Liver (tissue), 9 donors: ENCODE data around the gene HAGH. TPM values are rescaled to one million over a fixed set of nuclear protein-coding genes. Genes with fewer than 3 reads are reported as not detected.

Source experiments
- DNase-seq: peaks from one replicate; pipeline ENCODE4 v3.0.0-alpha.2; 2017; ENCODE audit warnings: low spot score
- H3K27ac ChIP-seq, 2 donors: one replicate each; pipeline ENCODE4 v1.7.0; 2013; ENCODE audit warnings: inconsistent platforms in 2 of 2, low read length in 2 of 2, control low read depth in 1 of 2, low read depth in 1 of 2, mild to moderate bottlenecking in 1 of 2
- H3K27me3 ChIP-seq, 4 donors: one replicate each; pipeline versions ENCODE4 v1.6.1 to v1.7.0; 2013; ENCODE audit warnings: low read length in 3 of 4, inconsistent platforms in 1 of 4, mild to moderate bottlenecking in 1 of 4, moderate library complexity in 1 of 4; ENCODE audit not compliant: control insufficient read depth in 4 of 4, insufficient read depth in 4 of 4
- H3K36me3 ChIP-seq, 4 donors: one replicate each; pipeline versions ENCODE4 v1.6.1 to v1.7.0; 2013; ENCODE audit warnings: low read length in 3 of 4, mild to moderate bottlenecking in 3 of 4, low read depth in 1 of 4, moderate library complexity in 1 of 4; ENCODE audit not compliant: control insufficient read depth in 4 of 4, insufficient read depth in 3 of 4
- H3K4me1 ChIP-seq, 4 donors: one replicate each; pipeline versions ENCODE4 v1.6.1 to v1.7.0; 2013; ENCODE audit warnings: low read length in 3 of 4, mild to moderate bottlenecking in 3 of 4, moderate library complexity in 1 of 4; ENCODE audit not compliant: control insufficient read depth in 4 of 4, insufficient read depth in 4 of 4
- H3K4me3 ChIP-seq, 3 donors: one replicate each; pipeline versions ENCODE4 v1.6.1 to v1.7.0; 2013; ENCODE audit warnings: low read length in 3 of 3, control low read depth in 1 of 3, low read depth in 1 of 3, mild to moderate bottlenecking in 1 of 3
- H3K9ac ChIP-seq, 2 donors: one replicate each; pipeline ENCODE4 v1.7.0; 2013; ENCODE audit warnings: low read length in 2 of 2, mild to moderate bottlenecking in 2 of 2, moderate library complexity in 2 of 2, control low read depth in 1 of 2, low read depth in 1 of 2
- H3K9me3 ChIP-seq, 4 donors: one replicate each; pipeline versions ENCODE4 v1.6.1 to v1.7.0; 2013; ENCODE audit warnings: low read length in 3 of 4; ENCODE audit not compliant: control insufficient read depth in 4 of 4
- EGR1 ChIP-seq, 2 donors: IDR thresholded peaks; 2 replicates each; pipeline ENCODE4 v1.6.1; 2016 to 2018; ENCODE audit warnings: antibody characterized with exemption in 2 of 2, low read depth in 2 of 2
- FOXA1 ChIP-seq: IDR thresholded peaks from 2 replicates; pipeline ENCODE4 v1.6.1; 2016; ENCODE audit warnings: antibody characterized with exemption
- FOXA2 ChIP-seq: IDR thresholded peaks from 2 replicates; pipeline ENCODE4 v1.6.1; 2016; ENCODE audit warnings: antibody characterized with exemption
- GABPA ChIP-seq, 2 donors: IDR thresholded peaks in 1 of 2; conservative IDR thresholded peaks in 1 of 2; 2 replicates each; pipeline ENCODE4 v1.6.1; 2016; ENCODE audit warnings: antibody characterized with exemption in 2 of 2, mild to moderate bottlenecking in 1 of 2, moderate library complexity in 1 of 2
- HNF4A ChIP-seq, 2 donors: conservative IDR thresholded peaks; 2 replicates each; pipeline ENCODE4 v1.6.1; 2016; ENCODE audit warnings: antibody characterized with exemption in 2 of 2, mild to moderate bottlenecking in 2 of 2
- HNF4G ChIP-seq: IDR thresholded peaks from 2 replicates; pipeline ENCODE4 v1.6.1; 2016; ENCODE audit warnings: antibody characterized with exemption
- JUND ChIP-seq, 2 donors: IDR thresholded peaks; 2 replicates each; pipeline ENCODE4 v1.6.1; 2016; ENCODE audit warnings: antibody characterized with exemption in 2 of 2
- MAX ChIP-seq: IDR thresholded peaks from 2 replicates; pipeline ENCODE4 v1.6.1; 2016; ENCODE audit warnings: antibody characterized with exemption
- NR2F2 ChIP-seq: IDR thresholded peaks from 2 replicates; pipeline ENCODE4 v1.6.1; 2016; ENCODE audit warnings: antibody characterized with exemption
- RAD21 ChIP-seq, 2 donors: IDR thresholded peaks; 2 replicates each; pipeline ENCODE4 v1.6.1; 2016; ENCODE audit warnings: antibody characterized with exemption in 2 of 2, mild to moderate bottlenecking in 2 of 2
- REST ChIP-seq: IDR thresholded peaks from 2 replicates; pipeline ENCODE4 v1.6.1; 2016; ENCODE audit warnings: antibody characterized with exemption, mild to moderate bottlenecking
- RXRA ChIP-seq, 2 donors: IDR thresholded peaks; 2 replicates each; pipeline ENCODE4 v1.6.1; 2017 to 2018; ENCODE audit warnings: antibody characterized with exemption in 2 of 2, mild to moderate bottlenecking in 1 of 2
- SP1 ChIP-seq: IDR thresholded peaks from 2 replicates; pipeline ENCODE4 v1.6.1; 2018; ENCODE audit warnings: antibody characterized with exemption, mild to moderate bottlenecking
- TAF1 ChIP-seq: conservative IDR thresholded peaks from 2 replicates; pipeline ENCODE4 v1.6.1; 2016; ENCODE audit warnings: antibody characterized with exemption, mild to moderate bottlenecking
- YY1 ChIP-seq: IDR thresholded peaks from 2 replicates; pipeline ENCODE4 v1.6.1; 2016; ENCODE audit warnings: antibody characterized with exemption, mild to moderate bottlenecking
- WGBS: extraction: QIAGEN DNeasy Blood & Tissue Kit; methylation state at CpG from one replicate; pipeline ENCODE4 v1.1.7; 2013; 5-methylcytosine and 5-hydroxymethylcytosine counted together
- polyA plus RNA-seq, 2 donors: library from polyadenylated mRNA; stranded (reverse) in 1 of 2; unstranded in 1 of 2; fragments of 200-250 nt in 1 of 2; fragments of >200 nt in 1 of 2; fragmentation: Nextera tagmentation in 1 of 2; extraction: Ambion mirVana in 1 of 2; gene quantifications; one replicate each; pipeline versions ENCODE4 v1.2.1 to v1.2.3, GENCODE V29; 2013 to 2015
- total RNA-seq, 2 donors: library from RNA; depleted of rRNA; stranded (reverse); fragments of >200 nt; gene quantifications; one replicate each; pipeline ENCODE4 v1.2.3, GENCODE V29; 2014
- TF ChIP-seq, protein P1 (sequence below): IDR thresholded peaks from 2 replicates; pipeline ENCODE4 v1.6.1; 2016; ENCODE audit warnings: antibody characterized with exemption
- TF ChIP-seq, protein P2 (sequence below): IDR thresholded peaks from 2 replicates; pipeline ENCODE4 v1.6.1; 2016; ENCODE audit warnings: antibody characterized with exemption
- TF ChIP-seq, protein P3 (sequence below): fragments of 150-350 bp; IDR thresholded peaks from 2 replicates; pipeline ENCODE4 v1.5.1; 2017; ENCODE audit warnings: improper control_type of control experiment, low read depth, low read length; ENCODE audit not compliant: missing input control
- donor health status: healthy.
- donor health status: healthy.
- donor health status: healthy.
- donor health status: healthy.
- donor health status: healthy.

The HAGH gene
- total and polyA plus RNA-seq, 4 donors = 169 to 252 (median 204) TPM

- Histone ChIP-seq H3K27me3 (no peaks in the 10 kb centered on the region), H3K4me1 (peaks cover 7 to 45% (median 39%) of the 10 kb centered on the region in 4 donors), H3K4me3 (no peak overlapping the region), H3K36me3 (peaks cover 0 to under 1% (median 0%) of the 10 kb centered on the region in 4 donors), H3K27ac (no peak overlapping the region), H3K9ac (no peak overlapping the region), H3K9me3 (no peaks in the 10 kb centered on the region)
- no peak for TF ChIP-seq REST
- no peak for TF ChIP-seq RXRA (IDR thresholded peaks at IDR 0.05)
- TF ChIP-seq TAF1 = no peak
- TF ChIP-seq, protein P1, sequence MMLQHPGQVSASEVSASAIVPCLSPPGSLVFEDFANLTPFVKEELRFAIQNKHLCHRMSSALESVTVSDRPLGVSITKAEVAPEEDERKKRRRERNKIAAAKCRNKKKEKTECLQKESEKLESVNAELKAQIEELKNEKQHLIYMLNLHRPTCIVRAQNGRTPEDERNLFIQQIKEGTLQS = no peak
- TF ChIP-seq, protein P2, sequence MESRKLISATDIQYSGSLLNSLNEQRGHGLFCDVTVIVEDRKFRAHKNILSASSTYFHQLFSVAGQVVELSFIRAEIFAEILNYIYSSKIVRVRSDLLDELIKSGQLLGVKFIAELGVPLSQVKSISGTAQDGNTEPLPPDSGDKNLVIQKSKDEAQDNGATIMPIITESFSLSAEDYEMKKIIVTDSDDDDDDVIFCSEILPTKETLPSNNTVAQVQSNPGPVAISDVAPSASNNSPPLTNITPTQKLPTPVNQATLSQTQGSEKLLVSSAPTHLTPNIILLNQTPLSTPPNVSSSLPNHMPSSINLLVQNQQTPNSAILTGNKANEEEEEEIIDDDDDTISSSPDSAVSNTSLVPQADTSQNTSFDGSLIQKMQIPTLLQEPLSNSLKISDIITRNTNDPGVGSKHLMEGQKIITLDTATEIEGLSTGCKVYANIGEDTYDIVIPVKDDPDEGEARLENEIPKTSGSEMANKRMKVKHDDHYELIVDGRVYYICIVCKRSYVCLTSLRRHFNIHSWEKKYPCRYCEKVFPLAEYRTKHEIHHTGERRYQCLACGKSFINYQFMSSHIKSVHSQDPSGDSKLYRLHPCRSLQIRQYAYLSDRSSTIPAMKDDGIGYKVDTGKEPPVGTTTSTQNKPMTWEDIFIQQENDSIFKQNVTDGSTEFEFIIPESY = no peak
- TF ChIP-seq MAX = no peak
- no peak for TF ChIP-seq SP1
- no peak for TF ChIP-seq FOXA2
- TF ChIP-seq, protein P3, sequence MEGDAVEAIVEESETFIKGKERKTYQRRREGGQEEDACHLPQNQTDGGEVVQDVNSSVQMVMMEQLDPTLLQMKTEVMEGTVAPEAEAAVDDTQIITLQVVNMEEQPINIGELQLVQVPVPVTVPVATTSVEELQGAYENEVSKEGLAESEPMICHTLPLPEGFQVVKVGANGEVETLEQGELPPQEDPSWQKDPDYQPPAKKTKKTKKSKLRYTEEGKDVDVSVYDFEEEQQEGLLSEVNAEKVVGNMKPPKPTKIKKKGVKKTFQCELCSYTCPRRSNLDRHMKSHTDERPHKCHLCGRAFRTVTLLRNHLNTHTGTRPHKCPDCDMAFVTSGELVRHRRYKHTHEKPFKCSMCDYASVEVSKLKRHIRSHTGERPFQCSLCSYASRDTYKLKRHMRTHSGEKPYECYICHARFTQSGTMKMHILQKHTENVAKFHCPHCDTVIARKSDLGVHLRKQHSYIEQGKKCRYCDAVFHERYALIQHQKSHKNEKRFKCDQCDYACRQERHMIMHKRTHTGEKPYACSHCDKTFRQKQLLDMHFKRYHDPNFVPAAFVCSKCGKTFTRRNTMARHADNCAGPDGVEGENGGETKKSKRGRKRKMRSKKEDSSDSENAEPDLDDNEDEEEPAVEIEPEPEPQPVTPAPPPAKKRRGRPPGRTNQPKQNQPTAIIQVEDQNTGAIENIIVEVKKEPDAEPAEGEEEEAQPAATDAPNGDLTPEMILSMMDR = no peak
- no peak for TF ChIP-seq JUND (IDR thresholded peaks at IDR 0.05)
- no peak for TF ChIP-seq GABPA (IDR thresholded peaks at IDR 0.05 in 1 of 2, conservative IDR thresholded peaks at IDR 0.05 in 1 of 2)
- TF ChIP-seq FOXA1 = no peak
- no peak for TF ChIP-seq YY1
- no peak for TF ChIP-seq EGR1 (IDR thresholded peaks at IDR 0.05; ENCODE audit: low read depth in 2 of 2)
- no peak for TF ChIP-seq NR2F2
- TF ChIP-seq RAD21 (IDR thresholded peaks at IDR 0.05) = no peak
- TF ChIP-seq HNF4A (conservative IDR thresholded peaks at IDR 0.05) = no peak
- TF ChIP-seq HNF4G = no peak
- no peak for DNase-seq
- 46% methylated on average over 5 of the region's 5 CpGs for WGBS
Measured at GRCh38 chr16:1834096-1834495, 7.5 kb upstream of the HAGH start.
